Body of pancreas (tissue), 4 donors: ENCODE measurements around the gene STK25. TPM values are rescaled to one million over a fixed set of nuclear protein-coding genes. Genes with fewer than 3 reads are reported as not detected.

Source experiments
- ATAC-seq: fragments of 150-250 bp; one replicate; pipeline ENCODE4 v1.9.1; 2016
- DNase-seq, 4 donors: peaks; one replicate each; pipeline ENCODE4 v3.0.0-alpha.2; 2019
- H3K27ac ChIP-seq, 4 donors: fragments of 200-600 bp; sonication (generic); 1 replicate in 3 of 4; 2 replicates in 1 of 4; pipeline versions ENCODE4 v1.5.1 to v1.6.1; 2016 to 2019; ENCODE audit warnings: mild to moderate bottlenecking in 1 of 4, mixed read lengths in 1 of 4, moderate library complexity in 1 of 4
- H3K27me3 ChIP-seq, 2 donors: fragments of 200-600 bp; sonication (generic); one replicate each; pipeline ENCODE4 v1.6.0; 2016; ENCODE audit warnings: mild to moderate bottlenecking in 1 of 2
- H3K36me3 ChIP-seq, 2 donors: fragments of 200-600 bp; sonication (generic); replicated peaks in 1 of 2; 2 replicates each; pipeline ENCODE4 v1.5.1; 2016; ENCODE audit warnings: low read depth in 2 of 2; ENCODE audit not compliant: insufficient read depth in 1 of 2
- H3K4me1 ChIP-seq: fragments of 200-600 bp; sonication (generic); one replicate; pipeline ENCODE4 v1.6.0; 2016
- H3K4me3 ChIP-seq, 2 donors: fragments of 200-600 bp; sonication (generic); 1 replicate in 1 of 2; 2 replicates in 1 of 2; pipeline ENCODE4 v1.5.1; 2016 to 2019
- H3K9me3 ChIP-seq, 3 donors: fragments of 200-600 bp; sonication (generic); 1 replicate in 2 of 3; 2 replicates in 1 of 3; pipeline ENCODE4 v1.5.1; 2016
- CTCF ChIP-seq, 7 experiments: fragments of 450-650 bp in 4 of 7; fragments of 200-600 bp in 3 of 7; sonication (generic) in 3 of 7; IDR thresholded peaks; one replicate each; pipeline ENCODE4 v1.5.1; 2016 to 2019; ENCODE audit warnings: antibody characterized with exemption in 7 of 7
- POLR2A ChIP-seq, 3 donors: fragments of 450-650 bp; IDR thresholded peaks; one replicate each; pipeline ENCODE4 v1.6.1; 2016; ENCODE audit warnings: antibody characterized with exemption in 3 of 3, mild to moderate bottlenecking in 2 of 3
- WGBS, 2 donors: methylation state at CpG; one replicate each; pipeline ENCODE4 v1.1.5; 2017; 5-methylcytosine and 5-hydroxymethylcytosine counted together
- intact Hi-C: fragments of 100-400 bp; cut with DNase I; formaldehyde crosslinking; loops from one replicate; pipeline ENCODE4 v1.15.1; 2023
- total RNA-seq, 2 donors: library from RNA; depleted of rRNA; stranded (reverse); fragments of >200 nt; gene quantifications; one replicate each; pipeline ENCODE4 v1.1.0, GENCODE V29; 2016

The STK25 gene
- total RNA-seq, 2 donors from 2014 or later, result 129 to 144 TPM

GRCh38 chr2:241499146-241499965, 9.0 kb downstream of the STK25 start:
- peaks cover 6% of the 10 kb centered on the region for H3K4me1 ChIP-seq
- no peaks in the 10 kb centered on the region for H3K27me3 ChIP-seq
- no peak for DNase-seq
- WGBS, 2 donors, result 85 to 88% methylated on average over 15 to 23 of the region's 28 CpGs
- TF ChIP-seq CTCF (IDR thresholded peaks at IDR 0.05) (no peak), POLR2A (IDR thresholded peaks at IDR 0.05) (no peak)
- ATAC-seq, result no peak
- H3K4me3 ChIP-seq, result no peak overlapping the region
- H3K36me3 ChIP-seq, result peaks cover 0 to 14% of the 10 kb centered on the region in 2 donors
- no peaks in the 10 kb centered on the region for H3K9me3 ChIP-seq
- H3K27ac ChIP-seq, result no peak overlapping the region
- intact Hi-C loops, result no loop called here

GRCh38 chr2:241498115-241499070, 10.0 kb downstream of the STK25 start:
- no peak for ATAC-seq
- WGBS, 2 donors, result 94 to 97% methylated on average over 26 to 35 of the region's 36 CpGs
- intact Hi-C loops, result no loop called here
- TF ChIP-seq POLR2A (IDR thresholded peaks at IDR 0.05) (no peak), CTCF (IDR thresholded peaks at IDR 0.05) (no peak)
- DNase-seq, result no peak
- H3K4me3 ChIP-seq, result no peak overlapping the region
- no peak overlapping the region for H3K27ac ChIP-seq
- H3K9me3 ChIP-seq, result no peaks in the 10 kb centered on the region
- H3K36me3 ChIP-seq, result peaks cover 0 to 16% of the 10 kb centered on the region in 2 donors
- no peaks in the 10 kb centered on the region for H3K27me3 ChIP-seq
- H3K4me1 ChIP-seq, result no peaks in the 10 kb centered on the region

DNA sequence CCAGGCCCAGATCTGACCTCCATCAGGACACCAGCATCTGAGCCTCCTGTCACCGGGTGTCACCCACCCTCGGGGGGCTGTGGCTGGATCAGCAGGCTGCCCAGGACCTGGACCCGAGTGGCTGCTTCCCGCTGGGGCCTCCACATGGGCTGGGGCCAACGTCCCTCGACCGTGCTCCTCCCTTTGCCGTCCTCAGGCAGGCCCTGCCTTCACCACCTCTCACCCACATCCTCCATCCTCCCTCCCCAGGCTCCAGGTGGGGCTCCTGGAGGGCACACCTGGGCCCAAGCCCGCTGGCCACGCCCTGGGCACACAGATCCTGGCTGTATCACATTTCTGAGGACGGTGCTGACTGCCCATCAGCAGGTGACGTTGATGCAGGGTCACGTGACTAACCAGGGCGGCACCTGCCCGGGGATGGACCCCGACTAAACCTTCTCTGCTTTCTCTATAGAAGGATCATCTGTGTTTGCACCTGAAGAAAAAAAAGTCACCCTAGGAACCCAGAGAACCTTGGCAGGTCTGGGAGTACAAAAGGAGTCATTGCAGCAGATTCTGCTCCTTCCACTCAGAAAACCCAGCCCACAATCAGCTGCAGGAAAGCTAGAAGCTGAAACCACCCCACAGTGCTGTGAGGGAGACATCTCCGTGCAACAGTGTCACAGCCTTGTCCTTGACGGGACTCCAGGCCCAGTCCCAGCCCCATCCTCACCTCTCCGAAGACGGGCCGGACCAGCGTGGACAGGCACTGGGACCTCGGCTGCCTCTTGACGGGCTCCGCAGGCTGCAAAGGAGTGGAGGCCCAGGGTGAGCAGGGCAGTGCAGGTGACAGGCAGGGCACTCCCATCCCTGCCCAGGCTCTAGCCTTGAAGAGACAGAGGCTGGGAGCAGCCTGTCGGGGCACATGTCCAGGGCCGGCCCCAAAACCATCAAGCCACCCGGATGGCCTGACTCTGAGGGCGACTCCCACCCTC, 11.2 kb downstream of the STK25 start:
- WGBS, 2 donors, result 87 to 90% methylated on average over 13 to 29 of the region's 29 CpGs
- Histone ChIP-seq H3K4me1 (no peaks in the 10 kb centered on the region), H3K4me3 (no peak overlapping the region), H3K27me3 (no peaks in the 10 kb centered on the region), H3K36me3 (peaks cover 0 to 16% of the 10 kb centered on the region in 2 donors), H3K9me3 (no peaks in the 10 kb centered on the region), H3K27ac (no peak overlapping the region)
- TF ChIP-seq CTCF (IDR thresholded peaks at IDR 0.05) (no peak), POLR2A (IDR thresholded peaks at IDR 0.05) (no peak)
- intact Hi-C loops, result no loop called here
- no peak for ATAC-seq
- no peak for DNase-seq

DNA sequence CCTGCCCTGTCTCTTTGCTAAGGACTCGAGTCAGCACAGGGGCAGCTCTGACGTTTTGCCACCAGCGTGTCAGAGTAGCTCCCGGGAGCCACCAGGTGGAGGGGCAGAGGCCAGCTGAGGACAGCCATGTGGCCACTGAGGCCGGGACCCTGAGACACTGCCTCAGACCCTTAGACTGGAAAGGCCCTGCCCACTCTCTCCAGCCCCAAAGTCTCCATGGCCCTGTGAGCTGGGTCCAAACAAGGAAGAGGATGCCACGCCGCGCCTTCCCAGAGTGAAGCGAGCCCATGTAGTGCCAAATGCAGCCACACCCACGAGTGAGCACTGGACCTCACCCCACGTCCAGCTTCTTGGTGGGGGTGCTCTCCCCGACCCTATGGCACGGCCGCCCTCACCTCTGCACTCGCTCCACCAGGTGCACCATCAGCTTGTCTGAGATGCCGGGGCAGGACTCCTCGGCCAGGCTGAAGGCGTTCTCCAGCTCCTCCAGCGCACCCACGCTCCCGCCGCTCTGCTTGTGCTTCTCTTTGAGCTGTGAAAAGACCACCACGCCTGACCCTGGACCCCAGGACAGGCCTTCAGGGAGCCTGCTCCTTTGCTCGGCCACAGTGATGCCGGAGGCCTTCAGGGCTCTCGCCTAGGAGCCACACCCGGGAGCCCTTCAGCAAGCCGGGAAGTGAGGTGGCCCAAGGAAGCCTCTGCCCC, 12.2 kb downstream of the STK25 start:
- no peak overlapping the region for H3K27ac ChIP-seq
- TF ChIP-seq CTCF (IDR thresholded peaks at IDR 0.05), result no peak
- no peak for TF ChIP-seq POLR2A (IDR thresholded peaks at IDR 0.05)
- DNase-seq, result no peak
- no peaks in the 10 kb centered on the region for H3K27me3 ChIP-seq
- intact Hi-C loops, result no loop called here
- no peaks in the 10 kb centered on the region for H3K9me3 ChIP-seq
- 94% methylated on average over 19 to 24 of the region's 28 CpGs for WGBS, 2 donors
- no peak for ATAC-seq
- peaks cover 0 to 16% of the 10 kb centered on the region in 2 donors for H3K36me3 ChIP-seq
- no peaks in the 10 kb centered on the region for H3K4me1 ChIP-seq
- no peak overlapping the region for H3K4me3 ChIP-seq
